Cardiac muscle cell (in vitro differentiated cells and primary cell): Measurements from ENCODE around the gene STRBP. TPM values are rescaled to one million over a fixed set of nuclear protein-coding genes. Genes with fewer than 3 reads are reported as not detected.
A peak's percentile ranks its signal among the peaks of the same experiment; 100 is the strongest.

Experiments
- DNase-seq, 2 donors: peaks; one replicate each; pipeline versions ENCODE4 v3.0.0 to v3.0.0-alpha.2; 2010 to 2017; ENCODE audit warnings: low read depth in 1 of 2, low spot score in 1 of 2
- H3K27ac ChIP-seq: fragments of 200-600 bp; sonication (generic); 2 replicates; pipeline ENCODE4 v1.5.1; 2016
- H3K27me3 ChIP-seq: fragments of 200-600 bp; sonication (generic); 2 replicates; pipeline ENCODE4 v1.6.0; 2016; ENCODE audit warnings: control low read depth
- H3K36me3 ChIP-seq: fragments of 200-600 bp; sonication (generic); 2 replicates; pipeline ENCODE4 v1.5.1; 2016; ENCODE audit warnings: control low read depth
- H3K4me1 ChIP-seq: fragments of 200-600 bp; sonication (generic); 2 replicates; pipeline ENCODE4 v1.8.1; 2017; ENCODE audit warnings: low read depth, mild to moderate bottlenecking, mixed run types
- H3K4me3 ChIP-seq: fragments of 200-600 bp; sonication (generic); 2 replicates; pipeline ENCODE4 v1.5.1; 2016; ENCODE audit warnings: mild to moderate bottlenecking
- H3K9me3 ChIP-seq: fragments of 200-600 bp; sonication (generic); 2 replicates; pipeline ENCODE4 v1.5.1; 2017; ENCODE audit warnings: low read depth, mild to moderate bottlenecking, control low read depth
- CTCF ChIP-seq: IDR thresholded peaks from 2 replicates; pipeline ENCODE4 v1.5.1; 2012; ENCODE audit warnings: low read depth, mild to moderate bottlenecking, low read length
- polyA plus RNA-seq: library from polyadenylated mRNA; unstranded; fragments of >200 nt; fragmentation: Nextera tagmentation; extraction: Ambion mirVana; gene quantifications from 2 replicates; pipeline ENCODE4 v1.2.1, GENCODE V29; 2016
- total RNA-seq: library from RNA; depleted of rRNA; stranded (reverse); fragments of >200 nt; gene quantifications from 2 replicates; pipeline ENCODE4 v1.2.3, GENCODE V29; 2016

The STRBP gene
- total and polyA plus RNA-seq, 2 experiments from 2014 or later: 34.1 to 42.9 TPM

GRCh38 chr9:123234853-123235252 lies 33.5 kb downstream of the STRBP start:
- TF ChIP-seq CTCF: no peak
- H3K9me3 ChIP-seq: no peaks in the 10 kb centered on the region
- DNase-seq: no peak
- no peaks in the 10 kb centered on the region for H3K36me3 ChIP-seq
- H3K4me3 ChIP-seq: no peak overlapping the region
- H3K27ac ChIP-seq: no peak overlapping the region
- H3K27me3 ChIP-seq: no peaks in the 10 kb centered on the region
- H3K4me1 ChIP-seq: no peaks in the 10 kb centered on the region

GRCh38 chr9:123232332-123232731 lies 36.1 kb downstream of the STRBP start:
- no peak overlapping the region for H3K4me3 ChIP-seq
- no peak for TF ChIP-seq CTCF
- no peak for DNase-seq
- H3K27ac ChIP-seq: no peak overlapping the region
- no peaks in the 10 kb centered on the region for H3K4me1 ChIP-seq
- no peaks in the 10 kb centered on the region for H3K9me3 ChIP-seq
- H3K27me3 ChIP-seq: no peaks in the 10 kb centered on the region
- H3K36me3 ChIP-seq: no peaks in the 10 kb centered on the region

GRCh38 chr9:123231421-123231820 lies 37.0 kb downstream of the STRBP start:
- Histone ChIP-seq H3K27ac (no peak overlapping the region), H3K36me3 (no peaks in the 10 kb centered on the region), H3K27me3 (no peaks in the 10 kb centered on the region), H3K4me1 (no peaks in the 10 kb centered on the region), H3K4me3 (no peak overlapping the region), H3K9me3 (no peaks in the 10 kb centered on the region)
- TF ChIP-seq CTCF: no peak
- DNase-seq: no peak

GRCh38 chr9:123228967-123229366 lies 39.4 kb downstream of the STRBP start:
- H3K27me3 ChIP-seq: no peaks in the 10 kb centered on the region
- no peak for DNase-seq
- no peaks in the 10 kb centered on the region for H3K9me3 ChIP-seq
- no peak overlapping the region for H3K4me3 ChIP-seq
- no peaks in the 10 kb centered on the region for H3K36me3 ChIP-seq
- TF ChIP-seq CTCF: no peak
- no peak overlapping the region for H3K27ac ChIP-seq
- no peaks in the 10 kb centered on the region for H3K4me1 ChIP-seq

- no peak overlapping the region for H3K4me3 ChIP-seq
- no peaks in the 10 kb centered on the region for H3K27me3 ChIP-seq
- H3K36me3 ChIP-seq: no peaks in the 10 kb centered on the region
- no peak for DNase-seq
- no peaks in the 10 kb centered on the region for H3K4me1 ChIP-seq
- TF ChIP-seq CTCF: no peak
- H3K9me3 ChIP-seq: no peaks in the 10 kb centered on the region
- no peak overlapping the region for H3K27ac ChIP-seq
Measured at GRCh38 chr9:123225995-123226394, 42.4 kb downstream of the STRBP start.

GRCh38 chr9:123225374-123225813 lies 43.0 kb downstream of the STRBP start:
- DNase-seq: peak; percentile 44 to 71
- H3K36me3 ChIP-seq: no peaks in the 10 kb centered on the region
- H3K4me1 ChIP-seq: no peaks in the 10 kb centered on the region
- H3K4me3 ChIP-seq: no peak overlapping the region
- no peaks in the 10 kb centered on the region for H3K27me3 ChIP-seq
- H3K27ac ChIP-seq: no peak overlapping the region
- no peaks in the 10 kb centered on the region for H3K9me3 ChIP-seq
- peak; percentile 66 for TF ChIP-seq CTCF
